NOMO-1 treated with DMSO at 0.1 percent for 48 hours (cell line): ENCODE measurements around the gene ARPC1B.

Experiments
- DNase-seq: peaks from one replicate; lab custom pipeline; 2025; ENCODE audit not compliant: unreplicated experiment; lab: John Stamatoyannopoulos, UW

Gene ARPC1B

DNA sequence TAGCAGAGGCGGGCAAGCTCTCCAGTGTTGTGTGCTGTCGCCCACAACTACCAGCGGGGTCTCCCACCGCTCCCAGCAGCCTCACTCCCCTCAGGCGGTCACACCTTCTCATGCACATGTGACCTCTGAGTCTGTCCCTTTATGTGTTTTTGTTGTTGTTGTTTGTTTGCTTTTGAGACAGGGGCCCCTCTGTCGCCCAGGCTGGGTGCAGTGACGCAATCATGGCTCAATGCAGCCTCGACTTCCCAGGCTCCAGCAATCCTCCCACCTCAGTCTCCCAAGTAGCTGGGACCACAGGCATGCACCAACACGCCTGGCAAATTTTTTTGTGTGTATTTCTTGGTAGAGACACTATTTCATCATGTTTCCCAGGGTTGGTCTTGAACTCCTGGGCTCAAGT, 65.7 kb downstream of the ARPC1B start:
- DNase-seq, result no peak
